GM19455 (cell line): Measurements from ENCODE around the gene MRPL52.
"Not testable (repeated sequence)": the region's sequence is repeated elsewhere in the genome, so short reads cannot be mapped to it uniquely, and the experiment has no call there.

Experiments
- ATAC-seq: cut with Tn5 transposase; IDR thresholded peaks from one replicate; pipeline ENCODE4 v1.9.1; 2021; ENCODE audit not compliant: unreplicated experiment

Gene MRPL52

GRCh38 chr14:22837750-22838538 is 8.3 kb downstream of the MRPL52 start:
- no peak for ATAC-seq

- ATAC-seq: no peak
Observed at GRCh38 chr14:22838631-22839041, 8.9 kb downstream of the MRPL52 start.

GRCh38 chr14:22839159-22839779 is 9.6 kb downstream of the MRPL52 start:
- ATAC-seq: no peak

GRCh38 chr14:22841311-22841710 is 11.6 kb downstream of the MRPL52 start:
- ATAC-seq: no peak

GRCh38 chr14:22841769-22842168 is 12.1 kb downstream of the MRPL52 start:
- ATAC-seq: no peak

- no peak for ATAC-seq
Observed at GRCh38 chr14:22842211-22843122, 12.8 kb downstream of the MRPL52 start.

GRCh38 chr14:22843123-22843925 is 13.6 kb downstream of the MRPL52 start:
- ATAC-seq: no peak

GRCh38 chr14:22844221-22845102 is 14.8 kb downstream of the MRPL52 start:
- ATAC-seq: no peak

- ATAC-seq: no peak
Observed at GRCh38 chr14:22845103-22845394, 15.4 kb downstream of the MRPL52 start.

- no peak for ATAC-seq
Observed at GRCh38 chr14:22845821-22846625, 16.3 kb downstream of the MRPL52 start.

GRCh38 chr14:22846811-22847307 is 17.2 kb downstream of the MRPL52 start:
- no peak for ATAC-seq

GRCh38 chr14:22847661-22848341 is 18.1 kb downstream of the MRPL52 start:
- no peak for ATAC-seq

- no peak for ATAC-seq
Observed at GRCh38 chr14:22848351-22849164, 18.9 kb downstream of the MRPL52 start.

- no peak for ATAC-seq
Observed at GRCh38 chr14:22849212-22849819, 19.6 kb downstream of the MRPL52 start.

- ATAC-seq: no peak
Observed at GRCh38 chr14:22850944-22851764, 21.5 kb downstream of the MRPL52 start.

- not testable (repeated sequence) for ATAC-seq
Observed at GRCh38 chr14:22852178-22852577, 22.5 kb downstream of the MRPL52 start.
